AG09319 (cell line): ENCODE data around the gene PIK3R3.

Experiments used
- DNase-seq: peaks from one replicate; pipeline ENCODE4 v3.0.0-alpha.2; 2010; ENCODE audit warnings: low read depth; ENCODE audit errors: extremely low read depth
- TF ChIP-seq, protein P1 (sequence below): IDR thresholded peaks from 2 replicates; pipeline ENCODE4 v1.5.1; 2011; ENCODE audit warnings: low read depth, mild to moderate bottlenecking, inconsistent platforms, low read length, moderate library complexity

The PIK3R3 gene

DNA sequence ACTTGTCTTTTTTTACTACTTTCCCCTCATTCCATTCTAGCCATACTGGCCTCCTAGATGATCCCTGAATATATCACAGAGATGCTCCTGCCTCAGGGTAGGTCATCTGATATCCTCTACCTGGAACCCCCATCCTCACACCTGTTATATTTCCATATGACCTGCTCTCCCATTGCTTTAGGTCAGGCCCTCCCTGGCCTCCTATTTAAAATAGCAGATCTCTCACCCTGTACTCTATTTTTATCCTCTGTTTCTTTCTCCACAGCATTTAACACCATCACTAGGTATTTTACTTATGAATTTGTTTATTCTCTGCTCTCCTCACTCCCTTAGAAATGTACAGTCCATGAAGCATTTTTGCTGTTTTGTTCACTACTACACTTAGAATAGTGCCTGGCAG, 13.6 kb downstream of the PIK3R3 start:
- DNase-seq: no peak
- TF ChIP-seq, protein P1, sequence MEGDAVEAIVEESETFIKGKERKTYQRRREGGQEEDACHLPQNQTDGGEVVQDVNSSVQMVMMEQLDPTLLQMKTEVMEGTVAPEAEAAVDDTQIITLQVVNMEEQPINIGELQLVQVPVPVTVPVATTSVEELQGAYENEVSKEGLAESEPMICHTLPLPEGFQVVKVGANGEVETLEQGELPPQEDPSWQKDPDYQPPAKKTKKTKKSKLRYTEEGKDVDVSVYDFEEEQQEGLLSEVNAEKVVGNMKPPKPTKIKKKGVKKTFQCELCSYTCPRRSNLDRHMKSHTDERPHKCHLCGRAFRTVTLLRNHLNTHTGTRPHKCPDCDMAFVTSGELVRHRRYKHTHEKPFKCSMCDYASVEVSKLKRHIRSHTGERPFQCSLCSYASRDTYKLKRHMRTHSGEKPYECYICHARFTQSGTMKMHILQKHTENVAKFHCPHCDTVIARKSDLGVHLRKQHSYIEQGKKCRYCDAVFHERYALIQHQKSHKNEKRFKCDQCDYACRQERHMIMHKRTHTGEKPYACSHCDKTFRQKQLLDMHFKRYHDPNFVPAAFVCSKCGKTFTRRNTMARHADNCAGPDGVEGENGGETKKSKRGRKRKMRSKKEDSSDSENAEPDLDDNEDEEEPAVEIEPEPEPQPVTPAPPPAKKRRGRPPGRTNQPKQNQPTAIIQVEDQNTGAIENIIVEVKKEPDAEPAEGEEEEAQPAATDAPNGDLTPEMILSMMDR: no peak

DNA sequence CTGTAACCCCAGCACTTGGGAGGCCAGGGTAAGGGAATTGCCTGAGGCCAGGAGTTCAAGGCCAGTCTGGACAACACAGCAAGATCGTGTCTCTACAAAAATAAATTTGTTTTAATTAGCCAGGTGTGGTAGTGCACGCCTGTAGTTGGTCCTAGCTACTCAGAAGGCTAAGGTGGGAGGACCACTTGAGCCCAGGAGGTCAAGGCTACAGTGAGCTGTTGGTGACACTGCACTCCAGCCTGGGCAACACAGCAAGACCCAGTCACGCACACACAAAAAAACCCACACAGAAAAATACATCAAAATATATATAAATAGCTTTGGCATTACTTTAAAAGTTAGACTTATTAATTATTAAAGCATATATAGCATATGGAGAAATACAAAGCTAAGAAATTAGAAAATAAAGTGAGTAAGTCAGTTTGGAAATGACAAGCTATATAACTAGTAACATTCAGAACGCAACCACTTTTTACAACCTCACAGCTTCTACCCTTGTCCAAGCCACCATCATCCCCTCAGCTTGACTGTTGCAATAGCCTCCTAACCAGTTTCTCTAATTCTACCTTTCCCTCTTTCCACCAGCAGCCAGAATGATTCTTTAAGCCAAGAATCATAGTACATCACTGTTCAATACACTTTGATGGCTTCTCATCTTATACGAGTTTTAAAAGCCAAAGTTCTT, 14.5 kb downstream of the PIK3R3 start:
- TF ChIP-seq, protein P1: no peak
- no peak for DNase-seq

DNA sequence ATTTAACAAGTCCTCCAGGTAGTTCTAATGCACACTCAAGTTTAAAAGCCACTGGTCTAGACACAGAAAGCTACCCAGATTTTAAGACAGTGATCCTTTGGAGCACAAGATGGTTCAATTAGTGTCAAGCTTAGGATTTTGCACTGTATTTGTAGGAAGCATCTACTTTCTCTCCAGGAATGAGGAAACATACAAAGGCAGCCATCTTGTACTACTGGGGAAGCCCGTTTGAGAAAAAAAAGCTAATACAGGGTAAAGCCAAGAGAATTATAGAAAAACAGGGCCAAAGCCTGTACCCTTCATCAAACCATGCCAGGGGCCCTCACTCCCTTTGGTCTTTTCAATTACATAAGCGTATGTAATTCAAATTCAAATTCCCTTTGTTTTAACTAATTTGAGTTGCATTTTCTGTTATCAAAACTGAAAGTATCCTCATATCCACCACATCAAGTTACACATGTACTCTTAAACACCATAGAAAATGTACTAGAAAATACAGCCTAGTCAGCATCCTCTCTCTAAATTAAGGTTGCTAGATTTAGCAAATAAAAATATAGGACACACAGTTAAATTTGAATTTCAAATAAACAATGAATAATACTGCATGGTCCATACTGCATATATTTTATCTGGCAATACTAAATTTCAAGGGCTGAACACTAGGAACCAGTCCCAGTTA, 17.4 kb downstream of the PIK3R3 start:
- DNase-seq: no peak
- TF ChIP-seq, protein P1: no peak

DNA sequence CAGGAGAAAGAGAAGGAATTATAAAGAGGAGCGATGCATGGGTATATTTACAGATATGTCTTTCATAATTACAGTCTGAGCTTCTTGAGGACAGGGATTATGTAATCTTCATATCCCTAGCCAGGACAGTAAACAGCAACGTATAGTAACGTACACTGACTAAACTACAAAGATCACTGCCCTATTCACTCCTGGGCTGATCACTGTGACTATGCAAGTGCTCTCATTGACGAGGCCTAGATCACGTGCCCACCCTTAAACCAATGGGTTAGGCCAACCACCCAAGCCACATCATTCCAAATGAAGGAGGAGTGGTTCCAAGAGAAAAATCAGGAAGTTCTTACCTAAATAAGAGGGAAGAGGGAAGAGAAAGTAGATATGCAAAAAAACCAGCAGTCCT, 18.5 kb downstream of the PIK3R3 start:
- TF ChIP-seq, protein P1: no peak
- DNase-seq: no peak

DNA sequence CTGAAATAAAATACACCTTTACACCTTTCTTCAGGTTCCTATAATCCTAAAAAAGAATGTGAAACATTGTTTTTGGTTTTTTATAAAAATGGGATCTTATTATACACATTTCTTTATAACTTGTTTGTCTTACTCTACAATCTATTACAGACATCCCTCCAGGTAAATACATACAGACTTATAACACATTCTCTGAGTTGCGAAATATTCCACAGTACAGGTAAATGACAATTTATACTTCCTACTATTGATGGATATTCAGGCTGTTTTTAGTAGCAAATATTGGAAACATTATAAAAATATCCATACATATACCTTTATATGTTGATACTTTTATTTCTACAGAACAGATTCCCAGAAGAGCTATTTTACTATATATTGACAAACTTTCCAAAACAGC, 20.3 kb downstream of the PIK3R3 start:
- no peak for DNase-seq
- TF ChIP-seq, protein P1: no peak

DNA sequence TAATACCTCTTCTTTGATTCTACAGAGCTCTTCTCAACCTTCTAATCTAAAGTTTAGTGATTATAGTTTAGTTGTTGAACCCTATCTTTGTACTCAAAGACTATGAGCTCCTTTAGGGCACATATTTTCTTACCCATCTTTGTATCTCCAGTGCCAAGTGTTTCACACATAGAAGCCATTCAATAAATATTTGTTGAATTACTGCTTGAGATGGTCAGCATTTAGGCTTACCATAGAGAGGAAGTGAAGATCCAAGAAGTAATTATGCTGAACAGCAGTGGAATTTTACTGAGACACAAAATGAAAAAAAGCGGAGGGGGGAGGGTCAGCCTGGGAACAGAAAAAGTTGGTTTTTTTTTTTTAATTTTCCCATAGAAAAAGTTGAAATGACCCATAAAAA, 21.9 kb downstream of the PIK3R3 start:
- no peak for DNase-seq
- TF ChIP-seq, protein P1: no peak

DNA sequence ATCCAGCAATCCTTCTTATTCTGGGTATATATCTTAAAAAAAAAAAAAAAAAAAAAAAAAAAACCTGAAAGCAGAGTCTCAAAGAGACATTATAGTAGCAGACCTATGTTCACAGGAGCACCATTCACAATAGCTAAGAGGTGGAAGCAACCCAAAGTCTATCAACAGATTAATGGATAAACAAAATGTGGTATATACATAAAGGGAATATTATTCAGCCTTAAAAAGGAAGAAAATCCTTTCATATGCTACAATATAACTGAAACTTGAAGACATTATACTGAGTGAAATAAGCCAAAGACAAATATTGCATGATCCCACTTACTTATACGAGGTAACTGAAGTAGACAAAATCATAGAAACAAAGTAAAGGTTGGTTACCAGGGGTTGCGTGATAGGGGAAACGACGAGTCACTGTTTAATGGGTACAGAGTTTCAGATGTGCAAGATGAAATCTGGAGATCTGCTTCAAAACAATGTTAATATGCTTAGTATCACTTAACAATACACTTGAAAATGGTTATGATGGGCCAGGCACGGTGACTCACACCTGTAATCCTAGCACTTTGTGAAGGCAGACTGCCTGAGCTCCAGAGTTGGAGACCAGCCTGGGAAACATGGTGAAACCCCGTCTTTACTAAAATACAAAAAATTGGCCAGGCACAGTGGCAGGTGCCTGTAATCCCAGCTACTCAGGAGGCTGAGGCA, 29.5 kb downstream of the PIK3R3 start:
- TF ChIP-seq, protein P1: no peak
- DNase-seq: no peak
